DOHH2 (cell line): ENCODE data around the gene ARHGAP44.

Experiments used
- H3F3A ChIP-seq: fragments of 200-600 bp; sonication (generic), shearing (Covaris generic); 2 replicates; pipeline ENCODE4 v1.6.0; 2016; ENCODE audit warnings: antibody characterized with exemption, mild to moderate bottlenecking; ENCODE audit not compliant: control insufficient read depth, insufficient read depth
- H3K27ac ChIP-seq: fragments of 200-600 bp; sonication (generic); 2 replicates; pipeline ENCODE4 v1.5.1; 2014; ENCODE audit warnings: low read depth, mild to moderate bottlenecking, low read length, moderate library complexity
- H3K27me3 ChIP-seq: fragments of 200-600 bp; sonication (generic); 2 replicates; pipeline ENCODE4 v1.6.1; 2014; ENCODE audit warnings: mild to moderate bottlenecking, low read length, mixed read lengths; ENCODE audit not compliant: control insufficient read depth
- H3K36me3 ChIP-seq: fragments of 200-600 bp; sonication (generic); 2 replicates; pipeline ENCODE4 v1.6.1; 2014; ENCODE audit warnings: mild to moderate bottlenecking, low read length, moderate library complexity, mixed read lengths; ENCODE audit not compliant: control insufficient read depth
- H3K4me1 ChIP-seq: fragments of 200-600 bp; sonication (generic); 2 replicates; pipeline ENCODE4 v1.6.1; 2014; ENCODE audit warnings: mild to moderate bottlenecking, low read length, mixed read lengths; ENCODE audit not compliant: control insufficient read depth
- H3K4me2 ChIP-seq: fragments of 200-600 bp; sonication (generic); 2 replicates; pipeline ENCODE4 v1.6.0; 2014; ENCODE audit warnings: mild to moderate bottlenecking, low read length, moderate library complexity
- H3K4me3 ChIP-seq: fragments of 200-600 bp; sonication (generic); 2 replicates; pipeline ENCODE4 v1.5.1; 2014; ENCODE audit warnings: mild to moderate bottlenecking, low read length, mixed read lengths
- H3K79me2 ChIP-seq: fragments of 200-600 bp; sonication (generic); 2 replicates; pipeline ENCODE4 v1.6.1; 2014; ENCODE audit warnings: mild to moderate bottlenecking, low read length, mixed read lengths; ENCODE audit not compliant: control insufficient read depth
- H3K9me2 ChIP-seq: fragments of 200-600 bp; sonication (generic); replicated peaks from 2 replicates; pipeline ENCODE4 v1.6.1; 2014; ENCODE audit warnings: mild to moderate bottlenecking, low read length, mixed read lengths; ENCODE audit not compliant: control insufficient read depth
- H3K9me3 ChIP-seq: fragments of 200-600 bp; sonication (generic); 2 replicates; pipeline ENCODE4 v1.6.1; 2014; ENCODE audit warnings: antibody characterized with exemption, low read length, mixed read lengths; ENCODE audit not compliant: control insufficient read depth, insufficient read depth
- H4K20me1 ChIP-seq: fragments of 200-600 bp; sonication (generic); 2 replicates; pipeline ENCODE4 v1.6.0; 2014; ENCODE audit warnings: low read depth, mild to moderate bottlenecking, antibody characterized with exemption, low read length, moderate library complexity; ENCODE audit not compliant: control insufficient read depth, insufficient read depth
- CTCF ChIP-seq: fragments of 200-600 bp; sonication (generic); IDR thresholded peaks from one replicate; pipeline ENCODE4 v1.5.1; 2014; ENCODE audit warnings: antibody characterized with exemption, mild to moderate bottlenecking, low read depth, low read length; ENCODE audit not compliant: poor library complexity, severe bottlenecking
- EZH2phosphoT487 ChIP-seq: fragments of 200-600 bp; sonication (generic); IDR thresholded peaks from 2 replicates; pipeline ENCODE4 v1.6.1; 2017; ENCODE audit warnings: borderline replicate concordance, mild to moderate bottlenecking, antibody characterized with exemption, low read length, moderate library complexity, mixed read lengths

Gene ARHGAP44

GRCh38 chr17:12961655-12962054 is 172.4 kb downstream of the ARHGAP44 start:
- H3K4me2 ChIP-seq = no peak overlapping the region
- no peaks in the 10 kb centered on the region for H3K79me2 ChIP-seq
- H3K27me3 ChIP-seq = no peaks in the 10 kb centered on the region
- TF ChIP-seq EZH2phosphoT487 (no peak), CTCF (no peak)
- no peaks in the 10 kb centered on the region for H3F3A ChIP-seq
- no peak overlapping the region for H3K27ac ChIP-seq
- peaks cover 6% of the 10 kb centered on the region; the same call in 1 of the 2 replicates for H3K9me3 ChIP-seq
- no peaks in the 10 kb centered on the region for H3K36me3 ChIP-seq
- no peaks in the 10 kb centered on the region for H4K20me1 ChIP-seq
- no peaks in the 10 kb centered on the region for H3K9me2 ChIP-seq
- H3K4me3 ChIP-seq = no peak overlapping the region
- H3K4me1 ChIP-seq = no peaks in the 10 kb centered on the region

GRCh38 chr17:12963505-12963904 is 174.2 kb downstream of the ARHGAP44 start:
- Histone ChIP-seq H3K4me3 (no peak overlapping the region), H3K4me2 (no peak overlapping the region), H3K36me3 (no peaks in the 10 kb centered on the region), H3K4me1 (no peaks in the 10 kb centered on the region), H3F3A (no peaks in the 10 kb centered on the region), H4K20me1 (no peaks in the 10 kb centered on the region), H3K9me2 (no peaks in the 10 kb centered on the region), H3K9me3 (no peaks in the 10 kb centered on the region), H3K27me3 (no peaks in the 10 kb centered on the region), H3K27ac (no peak overlapping the region), H3K79me2 (no peaks in the 10 kb centered on the region)
- TF ChIP-seq CTCF = no peak
- no peak for TF ChIP-seq EZH2phosphoT487

- no peaks in the 10 kb centered on the region for H3K9me3 ChIP-seq
- H3K4me1 ChIP-seq = no peaks in the 10 kb centered on the region
- H3K9me2 ChIP-seq = no peaks in the 10 kb centered on the region
- H3K27ac ChIP-seq = no peak overlapping the region
- H3K27me3 ChIP-seq = no peaks in the 10 kb centered on the region
- no peak for TF ChIP-seq CTCF
- no peak for TF ChIP-seq EZH2phosphoT487
- no peaks in the 10 kb centered on the region for H3K79me2 ChIP-seq
- H3K4me3 ChIP-seq = no peak overlapping the region
- H3K4me2 ChIP-seq = no peak overlapping the region
- H4K20me1 ChIP-seq = no peaks in the 10 kb centered on the region
- H3F3A ChIP-seq = no peaks in the 10 kb centered on the region
- H3K36me3 ChIP-seq = no peaks in the 10 kb centered on the region
These were observed 174.9 kb downstream of the ARHGAP44 start for GRCh38 chr17:12964162-12964561.

- H3K27ac ChIP-seq = no peak overlapping the region
- no peaks in the 10 kb centered on the region for H3K9me2 ChIP-seq
- H3F3A ChIP-seq = no peaks in the 10 kb centered on the region
- no peak for TF ChIP-seq CTCF
- TF ChIP-seq EZH2phosphoT487 = no peak
- H3K9me3 ChIP-seq = no peaks in the 10 kb centered on the region
- H3K79me2 ChIP-seq = no peaks in the 10 kb centered on the region
- H3K4me3 ChIP-seq = no peak overlapping the region
- H3K36me3 ChIP-seq = no peaks in the 10 kb centered on the region
- H3K4me2 ChIP-seq = no peak overlapping the region
- H3K4me1 ChIP-seq = no peaks in the 10 kb centered on the region
- H4K20me1 ChIP-seq = no peaks in the 10 kb centered on the region
- H3K27me3 ChIP-seq = no peaks in the 10 kb centered on the region
These were observed 175.5 kb downstream of the ARHGAP44 start for GRCh38 chr17:12964840-12965239.
